ENCODE results near the gene COX8C. TPM values are rescaled to one million over a fixed set of nuclear protein-coding genes. Genes with fewer than 3 reads are reported as not detected.

The COX8C gene
- total and polyA plus RNA-seq, 12 donors = not detected

GRCh38 chr14:93337143-93337753 lies 9.7 kb upstream of the COX8C start:
- no peak for DNase-seq
- intact Hi-C loops (cut with DNase I) = loop anchor here in 1 of 2 donors (10.0 kb wide), 1 partner anchor 102 kb away; no protein-coding TSS in a partner anchor
- H3K27me3 ChIP-seq = no peaks in the 10 kb centered on the region
- TF ChIP-seq, protein P1, sequence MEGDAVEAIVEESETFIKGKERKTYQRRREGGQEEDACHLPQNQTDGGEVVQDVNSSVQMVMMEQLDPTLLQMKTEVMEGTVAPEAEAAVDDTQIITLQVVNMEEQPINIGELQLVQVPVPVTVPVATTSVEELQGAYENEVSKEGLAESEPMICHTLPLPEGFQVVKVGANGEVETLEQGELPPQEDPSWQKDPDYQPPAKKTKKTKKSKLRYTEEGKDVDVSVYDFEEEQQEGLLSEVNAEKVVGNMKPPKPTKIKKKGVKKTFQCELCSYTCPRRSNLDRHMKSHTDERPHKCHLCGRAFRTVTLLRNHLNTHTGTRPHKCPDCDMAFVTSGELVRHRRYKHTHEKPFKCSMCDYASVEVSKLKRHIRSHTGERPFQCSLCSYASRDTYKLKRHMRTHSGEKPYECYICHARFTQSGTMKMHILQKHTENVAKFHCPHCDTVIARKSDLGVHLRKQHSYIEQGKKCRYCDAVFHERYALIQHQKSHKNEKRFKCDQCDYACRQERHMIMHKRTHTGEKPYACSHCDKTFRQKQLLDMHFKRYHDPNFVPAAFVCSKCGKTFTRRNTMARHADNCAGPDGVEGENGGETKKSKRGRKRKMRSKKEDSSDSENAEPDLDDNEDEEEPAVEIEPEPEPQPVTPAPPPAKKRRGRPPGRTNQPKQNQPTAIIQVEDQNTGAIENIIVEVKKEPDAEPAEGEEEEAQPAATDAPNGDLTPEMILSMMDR (IDR thresholded peaks at IDR 0.05) = no peak
- TF ChIP-seq POLR2A (IDR thresholded peaks at IDR 0.05) = no peak
- H3K4me1 ChIP-seq (replicated peaks in 1 of 2) = no peaks in the 10 kb centered on the region
- H3K4me3 ChIP-seq = no peak overlapping the region
- H3K27ac ChIP-seq = no peak overlapping the region
- H3K36me3 ChIP-seq (replicated peaks in 1 of 2) = no peaks in the 10 kb centered on the region
- H3K9me3 ChIP-seq (replicated peaks in 1 of 3) = peaks cover 0 to 3% (median 0%) of the 10 kb centered on the region in 3 donors
- 91 to 97% (median 94%) methylated on average over 4 of the region's 4 CpGs for WGBS, 4 donors

- TF ChIP-seq, protein P1 (IDR thresholded peaks at IDR 0.05) = no peak
- TF ChIP-seq POLR2A (IDR thresholded peaks at IDR 0.05) = no peak
- 96 to 100% (median 98%) methylated on average over 2 to 7 of the region's 7 CpGs for WGBS, 4 donors
- DNase-seq = no peak
- Histone ChIP-seq H3K36me3 (replicated peaks in 1 of 2) (no peaks in the 10 kb centered on the region), H3K4me3 (no peak overlapping the region), H3K27me3 (no peaks in the 10 kb centered on the region), H3K27ac (no peak overlapping the region), H3K4me1 (replicated peaks in 1 of 2) (no peaks in the 10 kb centered on the region), H3K9me3 (replicated peaks in 1 of 3) (peaks cover 0 to 3% (median 0%) of the 10 kb centered on the region in 3 donors)
- intact Hi-C loops (cut with DNase I) = loop anchor here in 1 of 2 donors (10.0 kb wide), 1 partner anchor 103 kb away; no protein-coding TSS in a partner anchor
Observed at GRCh38 chr14:93337884-93338283, 9.1 kb upstream of the COX8C start.

DNA sequence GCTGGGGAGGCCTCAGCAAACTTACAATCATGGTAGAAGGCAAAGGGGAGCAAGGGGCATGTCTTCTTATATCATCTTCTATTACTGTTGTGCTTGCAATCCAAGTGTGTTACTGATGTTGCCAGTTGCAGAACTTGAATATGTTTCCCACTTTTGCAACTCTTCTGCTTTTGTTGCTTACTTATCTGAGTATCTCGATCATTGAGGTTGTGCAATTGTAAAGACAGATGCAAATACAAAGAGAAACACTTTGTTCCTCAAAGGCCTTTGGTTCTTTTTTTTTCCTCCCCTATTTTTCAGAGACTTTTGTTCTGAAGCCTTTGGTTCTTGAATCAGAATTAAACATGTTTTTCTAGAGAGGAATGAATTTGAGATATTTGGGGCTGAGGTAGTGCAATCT lies 3.7 kb upstream of the COX8C start:
- Histone ChIP-seq H3K4me1 (replicated peaks in 1 of 2) (no peaks in the 10 kb centered on the region), H3K36me3 (replicated peaks in 1 of 2) (no peaks in the 10 kb centered on the region), H3K27me3 (no peaks in the 10 kb centered on the region), H3K4me3 (no peak overlapping the region), H3K9me3 (replicated peaks in 1 of 3) (no peaks in the 10 kb centered on the region), H3K27ac (no peak overlapping the region)
- intact Hi-C loops (cut with DNase I) = no loop called here
- DNase-seq = no peak
- 50 to 70% (median 60%) methylated on average over 1 of the region's 1 CpG for WGBS, 4 donors
- TF ChIP-seq POLR2A (IDR thresholded peaks at IDR 0.05) = no peak
- TF ChIP-seq, protein P1 (IDR thresholded peaks at IDR 0.05) = no peak

- no peaks in the 10 kb centered on the region for H3K27me3 ChIP-seq
- TF ChIP-seq, protein P1 (IDR thresholded peaks at IDR 0.05) = no peak
- TF ChIP-seq POLR2A (IDR thresholded peaks at IDR 0.05) = no peak
- 70 to 78% (median 74%) methylated on average over 2 of the region's 2 CpGs for WGBS, 4 donors
- no peak for DNase-seq
- H3K4me1 ChIP-seq (replicated peaks in 1 of 2) = no peaks in the 10 kb centered on the region
- H3K36me3 ChIP-seq (replicated peaks in 1 of 2) = no peaks in the 10 kb centered on the region
- intact Hi-C loops (cut with DNase I) = no loop called here
- no peaks in the 10 kb centered on the region for H3K9me3 ChIP-seq (replicated peaks in 1 of 3)
- no peak overlapping the region for H3K4me3 ChIP-seq
- no peak overlapping the region for H3K27ac ChIP-seq
Observed at GRCh38 chr14:93343797-93344196, 3.2 kb upstream of the COX8C start.
